Amniotic stem cell (primary cell): ENCODE results near the gene PLS3.
"Not testable (repeated sequence)": the region's sequence is repeated elsewhere in the genome, so short reads cannot be mapped to it uniquely, and the experiment has no call there.

Source experiments
- DNase-seq: peaks from one replicate; lab custom pipeline; 2025; lab: John Stamatoyannopoulos, UW

The PLS3 gene

GRCh38 chrX:115609621-115610020, 48.6 kb downstream of the PLS3 start:
- no peak for DNase-seq

- no peak for DNase-seq
These were observed 56.1 kb downstream of the PLS3 start for GRCh38 chrX:115616943-115617563.

GRCh38 chrX:115622534-115622933, 61.6 kb downstream of the PLS3 start:
- no peak for DNase-seq

- no peak for DNase-seq
These were observed 63.9 kb downstream of the PLS3 start for GRCh38 chrX:115624916-115625315.

GRCh38 chrX:115625572-115626301, 64.8 kb downstream of the PLS3 start:
- no peak for DNase-seq

GRCh38 chrX:115630204-115630603, 69.2 kb downstream of the PLS3 start:
- no peak for DNase-seq

- no peak for DNase-seq
These were observed 71.5 kb downstream of the PLS3 start for GRCh38 chrX:115632455-115632854.

GRCh38 chrX:115633397-115633796, 72.4 kb downstream of the PLS3 start:
- DNase-seq = not testable (repeated sequence)

GRCh38 chrX:115639334-115639880, 78.4 kb downstream of the PLS3 start:
- DNase-seq = no peak

- no peak for DNase-seq
These were observed 81.3 kb downstream of the PLS3 start for GRCh38 chrX:115642311-115642710.

GRCh38 chrX:115642895-115643530, 82.0 kb downstream of the PLS3 start:
- peak; percentile 11 for DNase-seq

GRCh38 chrX:115644397-115644796, 83.4 kb downstream of the PLS3 start:
- DNase-seq = not testable (repeated sequence)

GRCh38 chrX:115649461-115650063, 88.6 kb downstream of the PLS3 start:
- no peak for DNase-seq

GRCh38 chrX:115650449-115650848, 89.5 kb downstream of the PLS3 start:
- DNase-seq = no peak

GRCh38 chrX:115650916-115651315, 89.9 kb downstream of the PLS3 start:
- peak; percentile 17 for DNase-seq

- DNase-seq = no peak
These were observed 91.2 kb downstream of the PLS3 start for GRCh38 chrX:115652221-115652620.

- no peak for DNase-seq
These were observed 104.1 kb downstream of the PLS3 start for GRCh38 chrX:115665122-115665521.

- DNase-seq = no peak
These were observed 118.5 kb downstream of the PLS3 start for GRCh38 chrX:115679460-115679859.

GRCh38 chrX:115687595-115687994, 126.6 kb downstream of the PLS3 start:
- DNase-seq = no peak

GRCh38 chrX:115689931-115690330, 129.0 kb downstream of the PLS3 start:
- no peak for DNase-seq

- peak; percentile 77 for DNase-seq
These were observed 129.7 kb downstream of the PLS3 start for GRCh38 chrX:115690511-115691216.

- DNase-seq = no peak
These were observed 132.5 kb downstream of the PLS3 start for GRCh38 chrX:115693476-115693875.
